ENCODE results near the gene SMAD7. TPM values are rescaled to one million over a fixed set of nuclear protein-coding genes. Genes with fewer than 3 reads are reported as not detected.

The SMAD7 gene
- total and polyA plus RNA-seq, 8 donors: 4.2 to 22.4 (median 6.8) TPM

DNA sequence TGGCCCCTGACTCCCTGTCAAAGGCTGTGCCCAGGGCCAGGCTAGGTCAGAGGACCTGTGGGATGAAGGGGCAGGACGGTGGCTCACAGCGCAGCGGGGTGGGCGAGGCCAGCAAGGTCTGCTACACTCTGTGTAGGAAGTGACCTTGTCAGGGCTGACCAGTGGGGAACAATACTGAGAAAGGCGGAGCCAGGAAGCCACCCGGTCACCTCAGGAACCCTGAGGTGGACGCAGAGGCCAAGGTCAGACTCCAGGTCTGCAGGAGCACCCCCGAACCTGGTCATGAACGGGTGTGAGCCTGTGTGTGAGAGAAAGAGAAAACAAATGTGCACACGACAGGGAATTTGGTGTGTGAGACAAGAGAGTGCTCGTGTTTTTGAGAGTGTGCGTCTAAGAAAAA lies 72.3 kb downstream of the SMAD7 start:
- Histone ChIP-seq H3K9me3 (no peaks in the 10 kb centered on the region), H3K4me1 (no peaks in the 10 kb centered on the region), H3K36me3 (no peaks in the 10 kb centered on the region), H3K27ac (peak overlapping the region in 1 of 4 donors; percentile 41), H3K27me3 (no peaks in the 10 kb centered on the region), H3K4me3 (no peak overlapping the region)
- ATAC-seq (peak in 3 of 4 donors; percentile 35 to 57 (median 43)), DNase-seq (peak in 1 of 6 donors; percentile 54), FAIRE-seq (no peak)
- intact Hi-C loops (cut with DNase I): no loop called here
- TF ChIP-seq, protein P1, sequence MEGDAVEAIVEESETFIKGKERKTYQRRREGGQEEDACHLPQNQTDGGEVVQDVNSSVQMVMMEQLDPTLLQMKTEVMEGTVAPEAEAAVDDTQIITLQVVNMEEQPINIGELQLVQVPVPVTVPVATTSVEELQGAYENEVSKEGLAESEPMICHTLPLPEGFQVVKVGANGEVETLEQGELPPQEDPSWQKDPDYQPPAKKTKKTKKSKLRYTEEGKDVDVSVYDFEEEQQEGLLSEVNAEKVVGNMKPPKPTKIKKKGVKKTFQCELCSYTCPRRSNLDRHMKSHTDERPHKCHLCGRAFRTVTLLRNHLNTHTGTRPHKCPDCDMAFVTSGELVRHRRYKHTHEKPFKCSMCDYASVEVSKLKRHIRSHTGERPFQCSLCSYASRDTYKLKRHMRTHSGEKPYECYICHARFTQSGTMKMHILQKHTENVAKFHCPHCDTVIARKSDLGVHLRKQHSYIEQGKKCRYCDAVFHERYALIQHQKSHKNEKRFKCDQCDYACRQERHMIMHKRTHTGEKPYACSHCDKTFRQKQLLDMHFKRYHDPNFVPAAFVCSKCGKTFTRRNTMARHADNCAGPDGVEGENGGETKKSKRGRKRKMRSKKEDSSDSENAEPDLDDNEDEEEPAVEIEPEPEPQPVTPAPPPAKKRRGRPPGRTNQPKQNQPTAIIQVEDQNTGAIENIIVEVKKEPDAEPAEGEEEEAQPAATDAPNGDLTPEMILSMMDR (IDR thresholded peaks at IDR 0.05): no peak
- 44% methylated on average over 12 of the region's 12 CpGs for WGBS, 2 donors

DNA sequence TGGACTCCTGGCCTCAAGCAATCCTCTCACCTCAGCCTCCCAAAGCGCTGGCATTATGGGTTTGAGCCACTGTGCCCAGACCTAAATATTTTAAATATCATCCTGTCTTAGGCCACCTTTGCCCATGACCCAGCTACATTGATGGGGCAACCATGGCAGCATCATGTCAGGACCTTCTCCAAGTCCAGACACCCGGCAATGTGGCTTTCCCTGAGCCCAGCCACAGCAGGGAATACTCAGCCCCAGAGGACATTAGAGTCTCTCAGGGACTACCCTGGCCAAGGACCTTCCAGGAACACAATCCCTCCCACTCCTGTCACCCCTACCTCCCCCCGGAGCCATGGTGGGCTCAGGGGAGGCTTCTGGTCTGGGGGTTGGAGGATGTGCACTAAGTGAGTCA lies 72.8 kb downstream of the SMAD7 start:
- DNase-seq: peak in 1 of 6 donors; percentile 13
- intact Hi-C loops (cut with DNase I): no loop called here

DNA sequence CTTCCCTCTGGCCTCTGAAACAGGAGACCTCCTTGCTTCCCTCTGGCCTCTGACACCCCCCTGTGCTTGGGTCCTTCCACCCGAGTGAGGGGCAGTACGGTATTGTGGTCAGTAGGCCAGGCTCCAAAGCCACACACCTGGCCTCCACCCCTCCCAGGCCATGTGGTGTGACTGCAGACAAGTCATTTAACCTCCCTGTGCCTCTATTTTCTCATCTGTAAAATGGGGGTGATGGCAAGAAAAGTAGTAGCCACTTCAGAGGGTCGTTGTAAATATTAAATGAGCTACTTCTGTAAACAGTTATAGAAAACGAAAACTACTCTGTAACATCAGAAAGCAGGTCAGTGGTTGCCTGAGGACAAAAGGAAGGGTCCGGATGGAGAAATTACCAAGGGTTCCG lies 74.2 kb downstream of the SMAD7 start:
- Histone ChIP-seq H3K27ac (no peak overlapping the region), H3K4me1 (no peaks in the 10 kb centered on the region), H3K4me3 (no peak overlapping the region), H3K9me3 (no peaks in the 10 kb centered on the region), H3K27me3 (no peaks in the 10 kb centered on the region), H3K36me3 (no peaks in the 10 kb centered on the region)
- DNase-seq (peak in 1 of 6 donors; percentile 36), FAIRE-seq (no peak), ATAC-seq (no peak)
- WGBS, 2 donors: 90 to 91% methylated on average over 6 of the region's 6 CpGs
- intact Hi-C loops (cut with DNase I): no loop called here
- TF ChIP-seq, protein P1 (IDR thresholded peaks at IDR 0.05): no peak

More for the DNA sequence above, 72.8 kb downstream of the SMAD7 start:
- no peak overlapping the region for H3K4me3 ChIP-seq
- no peaks in the 10 kb centered on the region for H3K4me1 ChIP-seq
- no peak overlapping the region for H3K27ac ChIP-seq
- FAIRE-seq (no peak), ATAC-seq (no peak)
- no peaks in the 10 kb centered on the region for H3K9me3 ChIP-seq
- 88 to 91% methylated on average over 3 of the region's 3 CpGs for WGBS, 2 donors
- no peaks in the 10 kb centered on the region for H3K27me3 ChIP-seq
- H3K36me3 ChIP-seq: no peaks in the 10 kb centered on the region
- TF ChIP-seq, protein P1 (IDR thresholded peaks at IDR 0.05): no peak

- H3K9me3 ChIP-seq: no peaks in the 10 kb centered on the region
- 77 to 84% methylated on average over 15 of the region's 15 CpGs for WGBS, 2 donors
- no peaks in the 10 kb centered on the region for H3K36me3 ChIP-seq
- H3K4me3 ChIP-seq: no peak overlapping the region
- no peaks in the 10 kb centered on the region for H3K4me1 ChIP-seq
- no peaks in the 10 kb centered on the region for H3K27me3 ChIP-seq
- H3K27ac ChIP-seq: no peak overlapping the region
- no peak for ATAC-seq
- DNase-seq: peak in 1 of 6 donors; percentile 49
- TF ChIP-seq, protein P1 (IDR thresholded peaks at IDR 0.05): no peak
- FAIRE-seq: no peak
- intact Hi-C loops (cut with DNase I): no loop called here
Observed at GRCh38 chr18:48875942-48876511, 74.7 kb downstream of the SMAD7 start.

DNA sequence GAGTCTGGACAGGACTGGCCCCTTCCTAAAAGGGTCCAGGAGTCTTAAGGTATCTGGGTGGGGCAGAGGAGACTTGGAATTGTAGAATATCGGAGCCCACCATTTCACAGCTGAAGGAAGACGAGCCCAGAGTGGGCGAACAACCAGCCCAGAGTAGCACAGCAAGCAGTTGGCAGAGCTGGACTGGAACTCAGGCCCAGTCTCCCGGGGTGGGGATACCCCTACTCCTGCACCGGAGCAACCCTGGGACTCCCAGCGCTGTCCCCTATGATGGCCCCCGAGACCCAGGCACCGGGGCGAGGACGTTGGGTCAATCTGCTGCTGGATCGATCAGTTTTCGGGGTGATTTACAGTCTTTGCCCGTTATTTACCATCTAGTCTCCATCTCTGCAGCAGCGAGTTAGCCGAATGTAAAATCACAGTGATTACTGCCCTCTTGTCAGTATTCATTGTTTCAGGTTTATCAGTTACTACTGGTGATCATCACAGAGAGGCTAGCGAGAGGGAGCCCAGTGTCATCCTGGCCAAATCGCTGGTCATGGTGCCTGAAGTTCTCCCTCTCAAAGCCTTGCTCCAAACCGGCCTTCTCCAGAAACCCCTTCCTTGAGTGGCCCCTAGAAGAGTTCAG lies 75.3 kb downstream of the SMAD7 start:
- H3K27ac ChIP-seq: no peak overlapping the region
- ATAC-seq (no peak), DNase-seq (peak in 1 of 6 donors; percentile 45), FAIRE-seq (no peak)
- H3K4me3 ChIP-seq: no peak overlapping the region
- H3K36me3 ChIP-seq: no peaks in the 10 kb centered on the region
- H3K9me3 ChIP-seq: no peaks in the 10 kb centered on the region
- no peaks in the 10 kb centered on the region for H3K4me1 ChIP-seq
- no peaks in the 10 kb centered on the region for H3K27me3 ChIP-seq
- TF ChIP-seq, protein P1 (IDR thresholded peaks at IDR 0.05): no peak
- 88 to 94% methylated on average over 18 of the region's 18 CpGs for WGBS, 2 donors
- intact Hi-C loops (cut with DNase I): no loop called here
